ENCODE results near the gene BBS9.
"Not testable (repeated sequence)": the region's sequence is repeated elsewhere in the genome, so short reads cannot be mapped to it uniquely, and the experiment has no call there.

The BBS9 gene

GRCh38 chr7:33128990-33129805, at the start of gene BBS9:
Gene BBS9, plus strand, starts transcription at chr7:33129564. Its CDS starts 16,689 bp downstream, at chr7:33146253.
- DNase-seq: peak; percentile 90 to 93

GRCh38 chr7:33079763-33080690, 49.3 kb upstream of the BBS9 start:
- DNase-seq: no peak

GRCh38 chr7:33087356-33087755, 42.0 kb upstream of the BBS9 start:
- no peak for DNase-seq

- DNase-seq: no peak
These were observed 41.5 kb upstream of the BBS9 start for GRCh38 chr7:33087858-33088257.

GRCh38 chr7:33089142-33089541, 40.2 kb upstream of the BBS9 start:
- no peak for DNase-seq

- DNase-seq: no peak
These were observed 38.2 kb upstream of the BBS9 start for GRCh38 chr7:33091111-33091531.

GRCh38 chr7:33091641-33092191, 37.6 kb upstream of the BBS9 start:
- DNase-seq: no peak

GRCh38 chr7:33093266-33093665, 36.1 kb upstream of the BBS9 start:
- DNase-seq: no peak

GRCh38 chr7:33094745-33095275, 34.6 kb upstream of the BBS9 start:
- DNase-seq: not testable (repeated sequence)

- no peak for DNase-seq
These were observed 30.0 kb upstream of the BBS9 start for GRCh38 chr7:33099154-33099940.

- no peak for DNase-seq
These were observed 28.6 kb upstream of the BBS9 start for GRCh38 chr7:33100770-33101169.

GRCh38 chr7:33101906-33102305, 27.5 kb upstream of the BBS9 start:
- no peak for DNase-seq

GRCh38 chr7:33107136-33108066, 22.0 kb upstream of the BBS9 start:
- peak in 1 of 2 experiments; percentile 17 for DNase-seq

- DNase-seq: no peak
These were observed 20.8 kb upstream of the BBS9 start for GRCh38 chr7:33108554-33109004.

- peak; percentile 69 to 74 for DNase-seq
These were observed 20.2 kb upstream of the BBS9 start, which contains the start of gene RP9 for GRCh38 chr7:33109005-33109757. Gene RP9, minus strand, starts transcription at chr7:33109404. Its CDS starts 32 bp downstream, at chr7:33109372.

- DNase-seq: no peak
These were observed 19.6 kb upstream of the BBS9 start for GRCh38 chr7:33109758-33110238.

- no peak for DNase-seq
These were observed 17.8 kb upstream of the BBS9 start for GRCh38 chr7:33111614-33112013.

- DNase-seq: no peak
These were observed 14.4 kb upstream of the BBS9 start for GRCh38 chr7:33114976-33115375.

- DNase-seq: no peak
These were observed 11.0 kb upstream of the BBS9 start for GRCh38 chr7:33118383-33118782.

- DNase-seq: no peak
These were observed 2.3 kb upstream of the BBS9 start for GRCh38 chr7:33127085-33127484.

All from NCI-H1930 (cell line).